Neural crest cell (in vitro differentiated cells): ENCODE data around the gene PRDX3. TPM values are rescaled to one million over a fixed set of nuclear protein-coding genes. Genes with fewer than 3 reads are reported as not detected.

ENCODE experiments used
- DNase-seq: peaks from one replicate; pipeline ENCODE4 v3.0.0; 2021; ENCODE audit warnings: low read depth, mixed read lengths, low spot score
- H3K27ac Mint-ChIP-seq: one replicate; pipeline ENCODE4 v1.8.0; 2021; ENCODE audit warnings: mild to moderate bottlenecking, mixed read lengths; ENCODE audit not compliant: unreplicated experiment
- H3K27me3 Mint-ChIP-seq: 2 replicates; pipeline ENCODE4 v1.8.0; 2021; ENCODE audit warnings: low read depth, mild to moderate bottlenecking, mixed read lengths
- H3K36me3 Mint-ChIP-seq: 2 replicates; pipeline ENCODE4 v1.8.0; 2021; ENCODE audit warnings: low read depth, mild to moderate bottlenecking, mixed read lengths
- H3K4me1 Mint-ChIP-seq: 2 replicates; pipeline ENCODE4 v1.8.0; 2021; ENCODE audit warnings: mixed read lengths
- H3K4me3 Mint-ChIP-seq: one replicate; pipeline ENCODE4 v1.8.0; 2021; ENCODE audit warnings: mild to moderate bottlenecking, mixed read lengths
- H3K9me3 Mint-ChIP-seq: 2 replicates; pipeline ENCODE4 v1.8.0; 2021; ENCODE audit warnings: mixed read lengths
- total RNA-seq: library from RNA; stranded (reverse); gene quantifications from 2 replicates; pipeline ENCODE4 v1.2.1, GENCODE V29; 2021
- TF ChIP-seq, protein P1 (sequence below): fragments of 200-600 bp; sonication (generic); conservative IDR thresholded peaks from 2 replicates; pipeline ENCODE4 v1.5.0; 2021; ENCODE audit warnings: antibody characterized with exemption, mild to moderate bottlenecking

Gene PRDX3
- total RNA-seq, 1 donor from 2014 or later, result 144 TPM

GRCh38 chr10:119205894-119206602, 27.4 kb upstream of the PRDX3 start:
- Mint-ChIP-seq H3K4me1 (peaks cover 57% of the 10 kb centered on the region), H3K4me3 (peak overlapping the region; percentile 94), H3K27ac (peak overlapping the region; percentile 98), H3K9me3 (no peaks in the 10 kb centered on the region), H3K36me3 (no peaks in the 10 kb centered on the region), H3K27me3 (no peaks in the 10 kb centered on the region)
- TF ChIP-seq, protein P1, sequence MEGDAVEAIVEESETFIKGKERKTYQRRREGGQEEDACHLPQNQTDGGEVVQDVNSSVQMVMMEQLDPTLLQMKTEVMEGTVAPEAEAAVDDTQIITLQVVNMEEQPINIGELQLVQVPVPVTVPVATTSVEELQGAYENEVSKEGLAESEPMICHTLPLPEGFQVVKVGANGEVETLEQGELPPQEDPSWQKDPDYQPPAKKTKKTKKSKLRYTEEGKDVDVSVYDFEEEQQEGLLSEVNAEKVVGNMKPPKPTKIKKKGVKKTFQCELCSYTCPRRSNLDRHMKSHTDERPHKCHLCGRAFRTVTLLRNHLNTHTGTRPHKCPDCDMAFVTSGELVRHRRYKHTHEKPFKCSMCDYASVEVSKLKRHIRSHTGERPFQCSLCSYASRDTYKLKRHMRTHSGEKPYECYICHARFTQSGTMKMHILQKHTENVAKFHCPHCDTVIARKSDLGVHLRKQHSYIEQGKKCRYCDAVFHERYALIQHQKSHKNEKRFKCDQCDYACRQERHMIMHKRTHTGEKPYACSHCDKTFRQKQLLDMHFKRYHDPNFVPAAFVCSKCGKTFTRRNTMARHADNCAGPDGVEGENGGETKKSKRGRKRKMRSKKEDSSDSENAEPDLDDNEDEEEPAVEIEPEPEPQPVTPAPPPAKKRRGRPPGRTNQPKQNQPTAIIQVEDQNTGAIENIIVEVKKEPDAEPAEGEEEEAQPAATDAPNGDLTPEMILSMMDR, result no peak
- DNase-seq, result peak; percentile 50

GRCh38 chr10:119203006-119203405, 24.4 kb upstream of the PRDX3 start:
- Mint-ChIP-seq H3K36me3 (no peaks in the 10 kb centered on the region), H3K27ac (peak overlapping the region; percentile 24)
- TF ChIP-seq, protein P1, result no peak

GRCh38 chr10:119201233-119201632, 22.6 kb upstream of the PRDX3 start:
- no peak overlapping the region for H3K27ac Mint-ChIP-seq
- H3K4me3 Mint-ChIP-seq, result no peak overlapping the region
- H3K36me3 Mint-ChIP-seq, result no peaks in the 10 kb centered on the region
- DNase-seq, result no peak
- peaks cover 36% of the 10 kb centered on the region for H3K4me1 Mint-ChIP-seq
- no peaks in the 10 kb centered on the region for H3K27me3 Mint-ChIP-seq
- no peaks in the 10 kb centered on the region for H3K9me3 Mint-ChIP-seq
- TF ChIP-seq, protein P1, result no peak

More at GRCh38 chr10:119203006-119203405, 24.4 kb upstream of the PRDX3 start:
- Mint-ChIP-seq H3K4me3 (peak overlapping the region; percentile 49), H3K4me1 (peaks cover 41% of the 10 kb centered on the region), H3K9me3 (no peaks in the 10 kb centered on the region), H3K27me3 (no peaks in the 10 kb centered on the region)
- no peak for DNase-seq

- TF ChIP-seq, protein P1, result peak; percentile 75
- H3K4me3 Mint-ChIP-seq, result no peak overlapping the region
- no peaks in the 10 kb centered on the region for H3K36me3 Mint-ChIP-seq
- no peak overlapping the region for H3K27ac Mint-ChIP-seq
- peaks cover 26% of the 10 kb centered on the region for H3K4me1 Mint-ChIP-seq
- no peaks in the 10 kb centered on the region for H3K9me3 Mint-ChIP-seq
- no peaks in the 10 kb centered on the region for H3K27me3 Mint-ChIP-seq
- DNase-seq, result peak; percentile 51
These were observed 20.8 kb upstream of the PRDX3 start for GRCh38 chr10:119199231-119199992.

DNA sequence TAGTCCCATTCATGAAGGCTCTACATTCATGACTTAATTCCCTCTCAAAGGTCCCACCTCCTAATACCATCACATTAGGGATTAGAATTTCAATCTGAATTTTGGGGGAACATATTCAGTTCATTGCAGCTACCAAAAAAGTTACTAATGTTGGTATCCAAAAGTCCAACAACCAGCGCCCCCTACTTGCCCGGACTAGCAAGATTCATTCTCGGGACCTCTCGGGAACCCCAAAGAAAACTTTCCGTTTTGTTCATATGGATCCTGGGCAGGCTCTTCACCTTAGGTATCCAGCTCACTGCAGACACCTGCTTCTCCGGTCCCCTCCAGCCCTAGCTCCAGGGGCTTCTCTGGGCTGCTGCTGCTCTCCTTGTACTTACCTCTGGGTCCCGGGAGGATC, 19.8 kb upstream of the PRDX3 start:
- Mint-ChIP-seq H3K36me3 (no peaks in the 10 kb centered on the region), H3K9me3 (no peaks in the 10 kb centered on the region), H3K4me3 (no peak overlapping the region), H3K27me3 (no peaks in the 10 kb centered on the region), H3K27ac (no peak overlapping the region), H3K4me1 (peaks cover 20% of the 10 kb centered on the region)
- no peak for DNase-seq
- TF ChIP-seq, protein P1, result peak; percentile 28
